GM19395 (cell line): Measurements from ENCODE around the gene SPDYE16.
"Not testable (repeated sequence)": the region's sequence is repeated elsewhere in the genome, so short reads cannot be mapped to it uniquely, and the experiment has no call there.

Experiments used
- ATAC-seq: cut with Tn5 transposase; IDR thresholded peaks from one replicate; pipeline ENCODE4 v1.9.1; 2021; ENCODE audit warnings: mild to moderate bottlenecking, moderate library complexity; ENCODE audit not compliant: unreplicated experiment

SPDYE16 gene

DNA sequence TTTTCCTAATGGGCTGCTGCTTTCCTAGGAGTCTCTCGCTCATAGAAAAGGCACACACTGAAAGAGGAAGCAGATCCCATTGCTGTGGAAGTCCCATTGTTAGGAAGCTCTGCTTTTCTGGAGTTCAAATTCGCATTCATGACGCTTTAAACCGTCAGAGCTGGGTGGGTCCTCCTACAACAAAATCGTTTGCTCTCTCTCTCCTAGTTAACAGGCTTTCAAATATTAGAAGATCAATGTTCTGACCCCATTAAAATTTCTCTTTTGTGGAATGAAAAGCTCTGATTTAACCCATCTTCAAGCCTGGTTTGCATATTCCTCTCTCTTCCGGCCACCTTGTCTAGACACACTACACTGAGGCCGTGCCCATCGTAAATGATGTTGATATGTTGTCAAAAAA lies at the start of gene SPDYE16:
TSS of gene SPDYE16 (minus strand) at position 101 of the 400 bp plus-strand sequence. CDS start 1,838 bp downstream, outside the sequence.
- not testable (repeated sequence) for ATAC-seq

DNA sequence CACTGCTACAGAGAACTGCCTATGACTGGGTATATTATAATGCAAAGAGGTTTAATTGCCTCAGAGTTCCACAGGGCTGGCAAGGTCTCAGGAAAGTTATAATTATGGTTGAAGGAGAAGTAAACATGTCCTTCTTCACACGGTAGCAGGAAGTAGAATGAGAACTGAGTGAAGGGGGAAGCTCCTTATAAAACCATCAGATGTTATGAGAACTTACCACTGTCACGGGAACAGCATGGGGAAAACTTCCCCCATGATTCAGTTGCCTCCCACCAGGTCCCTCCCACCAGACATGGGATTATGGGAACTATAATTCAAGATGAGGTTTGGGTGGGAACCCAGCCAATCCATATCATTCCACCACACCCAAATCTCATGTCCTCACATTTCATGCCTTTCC lies 49.6 kb upstream of the SPDYE16 start:
- ATAC-seq: not testable (repeated sequence)

DNA sequence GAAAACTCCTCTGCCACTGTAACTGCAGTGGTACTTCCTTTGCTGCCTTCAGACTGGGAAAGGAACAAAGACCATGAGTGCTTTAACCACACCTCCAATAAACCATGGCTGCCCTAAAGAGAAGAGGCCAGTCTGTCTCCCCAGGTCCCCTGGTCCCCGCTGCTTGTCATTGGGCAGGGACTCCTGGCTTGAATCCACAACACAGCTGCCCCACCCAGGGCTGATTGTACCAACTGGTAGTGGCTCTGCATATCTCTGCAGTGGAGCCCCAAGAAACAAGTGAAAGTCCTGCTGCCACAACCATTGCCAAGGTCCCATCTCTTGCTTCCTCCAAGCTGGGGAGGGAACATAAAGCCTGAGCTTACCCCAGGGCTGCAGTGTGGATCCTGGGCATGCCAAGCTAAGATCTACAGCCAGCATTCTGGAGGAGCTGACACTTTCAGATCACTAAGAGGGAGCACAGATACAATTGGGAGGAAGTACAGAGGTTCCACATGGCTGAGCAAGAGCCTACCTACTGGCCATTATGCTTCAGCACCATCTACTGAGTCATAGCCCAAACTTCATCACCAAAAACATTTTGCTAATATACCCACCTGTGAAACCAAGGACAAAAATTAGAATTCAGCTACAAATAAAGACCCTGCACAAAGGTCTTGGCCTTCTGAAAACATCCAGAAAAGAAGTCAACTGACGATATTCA lies 48.7 kb upstream of the SPDYE16 start:
- ATAC-seq: peak; percentile 84

DNA sequence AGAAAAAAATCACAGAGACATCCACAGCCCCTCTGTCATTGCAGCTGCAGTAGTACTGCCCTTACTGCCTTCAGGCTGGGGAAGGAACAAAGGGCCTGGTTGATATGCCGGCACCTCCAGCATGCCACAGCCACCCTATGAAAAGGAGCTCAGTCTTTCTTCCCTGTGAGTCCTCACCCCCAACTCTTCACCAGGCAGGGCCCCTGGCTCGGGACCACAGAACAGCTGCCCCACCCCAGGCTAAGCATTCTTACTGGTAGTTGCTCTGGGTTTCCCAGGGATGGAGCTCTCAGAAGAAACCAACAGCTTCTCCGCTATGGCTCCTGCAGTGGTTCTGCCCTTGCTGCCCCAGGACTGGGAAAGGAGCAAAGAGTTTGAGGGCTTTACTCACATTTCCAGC lies 47.9 kb upstream of the SPDYE16 start:
- not testable (repeated sequence) for ATAC-seq

DNA sequence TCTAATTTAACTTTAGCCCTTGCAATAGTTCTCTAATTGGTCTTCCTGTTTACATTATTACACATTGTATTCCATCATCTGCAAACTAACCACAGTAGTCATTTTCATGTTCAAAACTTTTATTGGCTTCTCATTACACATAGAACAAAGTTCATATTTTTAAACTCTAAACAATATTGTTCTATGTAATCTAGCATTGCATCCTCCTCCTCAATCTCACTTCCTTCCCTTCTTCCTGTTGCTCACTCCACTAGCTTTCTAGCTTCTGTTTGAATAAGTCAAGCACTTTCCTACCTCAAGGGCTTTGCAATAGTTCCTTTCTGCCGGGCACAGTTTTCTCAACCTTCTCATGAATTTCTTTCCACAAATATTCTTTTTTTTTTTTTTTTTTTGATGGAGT lies 45.5 kb upstream of the SPDYE16 start:
- ATAC-seq: not testable (repeated sequence)

DNA sequence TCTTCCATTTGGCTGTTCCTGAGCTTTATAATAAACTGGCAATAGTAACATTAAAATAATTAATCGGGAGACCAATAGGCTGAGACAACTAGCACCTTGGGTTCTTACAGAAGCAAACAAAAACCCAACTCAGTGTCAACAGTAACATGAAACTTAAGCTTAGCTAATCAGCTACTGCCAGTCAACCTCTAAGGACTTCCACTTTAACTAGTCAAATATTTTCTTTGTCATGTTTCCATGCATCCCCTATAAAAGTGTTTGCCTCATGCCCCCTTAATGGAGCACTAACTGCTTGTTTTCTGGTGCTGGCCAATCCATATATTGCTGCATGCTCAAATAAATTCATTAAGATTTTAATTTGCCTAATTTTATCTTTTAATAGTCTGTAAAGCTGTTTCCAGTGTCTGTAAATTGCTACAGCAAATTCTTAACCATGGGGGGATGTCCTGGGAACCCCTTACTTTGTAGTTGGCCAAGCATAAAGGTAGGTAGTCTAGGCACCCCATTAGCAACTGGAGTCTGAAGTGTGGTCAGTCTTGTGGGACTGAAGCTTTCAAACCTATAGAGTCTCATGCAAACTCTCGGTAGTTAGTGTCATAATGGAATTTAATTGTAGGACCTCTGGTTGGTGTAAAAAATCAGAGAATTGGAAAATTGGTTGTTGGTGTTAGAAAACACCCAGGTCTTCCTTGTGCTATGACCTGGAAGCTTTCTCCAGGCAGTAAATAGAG lies 43.7 kb upstream of the SPDYE16 start:
- ATAC-seq: not testable (repeated sequence)

- not testable (repeated sequence) for ATAC-seq
These were observed 40.7 kb upstream of the SPDYE16 start for GRCh38 chr7:76583636-76584281.

GRCh38 chr7:76582848-76583631 lies 39.9 kb upstream of the SPDYE16 start:
- not testable (repeated sequence) for ATAC-seq

GRCh38 chr7:76575919-76576655 lies 33.0 kb upstream of the SPDYE16 start:
- not testable (repeated sequence) for ATAC-seq

DNA sequence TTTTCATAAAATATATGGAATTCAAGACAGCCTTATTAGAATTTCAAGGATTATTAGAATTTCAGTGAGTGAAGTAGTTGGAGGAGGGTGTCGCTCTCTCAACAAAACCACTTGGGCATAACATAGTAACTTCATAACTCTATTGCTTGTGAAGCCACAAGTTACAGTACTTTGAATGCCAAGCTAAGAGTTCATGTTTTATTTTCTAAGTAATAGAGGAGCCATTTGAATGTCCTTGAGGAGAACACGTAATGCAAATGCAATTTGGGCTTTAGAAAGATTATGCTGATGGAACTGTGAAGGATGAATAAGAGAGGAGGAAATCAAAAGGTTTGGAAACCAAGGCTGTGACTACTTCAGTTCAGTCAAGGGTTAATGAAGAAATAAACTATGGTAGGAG lies 32.3 kb upstream of the SPDYE16 start:
- ATAC-seq: not testable (repeated sequence)

- not testable (repeated sequence) for ATAC-seq
These were observed 29.2 kb upstream of the SPDYE16 start for GRCh38 chr7:76572296-76572695.

DNA sequence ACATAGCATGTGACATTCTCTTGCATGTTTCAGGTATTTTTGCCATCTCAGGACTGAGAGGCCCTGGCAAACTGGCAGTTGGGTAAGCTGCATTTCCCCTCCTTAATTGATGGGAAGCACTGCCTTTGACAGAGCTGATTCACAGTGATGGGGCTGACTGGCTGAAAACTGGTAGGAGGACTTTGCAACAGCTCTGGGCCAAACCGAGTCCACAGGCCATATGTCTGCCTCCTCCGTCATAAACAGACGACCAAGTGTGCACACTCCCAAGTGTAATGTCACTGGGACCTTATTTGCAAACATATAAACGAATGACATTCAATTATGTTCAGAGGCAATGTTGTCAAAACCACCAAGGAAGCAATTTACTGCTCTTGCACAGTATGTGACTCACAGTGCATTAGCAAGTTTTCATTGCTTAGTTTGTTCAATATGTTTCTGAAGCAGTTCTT lies 27.3 kb upstream of the SPDYE16 start:
- not testable (repeated sequence) for ATAC-seq

GRCh38 chr7:76568742-76569141 lies 25.6 kb upstream of the SPDYE16 start:
- not testable (repeated sequence) for ATAC-seq

DNA sequence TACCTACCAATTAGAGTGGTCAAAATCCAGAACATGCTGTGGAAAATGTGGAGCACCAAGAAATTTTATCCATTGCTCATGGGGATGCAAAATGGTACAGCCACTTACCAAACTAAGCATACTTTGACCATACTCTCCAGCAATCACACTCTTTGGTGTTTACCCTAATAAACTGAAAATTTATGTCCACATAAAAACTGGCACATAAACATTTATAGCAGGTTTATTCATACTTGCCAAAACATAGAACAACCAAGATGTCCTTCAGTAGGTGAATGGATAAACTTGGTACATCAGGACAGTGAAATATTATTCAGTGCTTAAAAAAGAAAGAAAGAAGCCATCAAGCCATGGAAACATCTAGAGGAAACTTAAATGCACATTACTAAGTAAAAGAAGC lies 24.7 kb upstream of the SPDYE16 start:
- ATAC-seq: not testable (repeated sequence)

GRCh38 chr7:76567311-76567710 lies 24.2 kb upstream of the SPDYE16 start:
- not testable (repeated sequence) for ATAC-seq

DNA sequence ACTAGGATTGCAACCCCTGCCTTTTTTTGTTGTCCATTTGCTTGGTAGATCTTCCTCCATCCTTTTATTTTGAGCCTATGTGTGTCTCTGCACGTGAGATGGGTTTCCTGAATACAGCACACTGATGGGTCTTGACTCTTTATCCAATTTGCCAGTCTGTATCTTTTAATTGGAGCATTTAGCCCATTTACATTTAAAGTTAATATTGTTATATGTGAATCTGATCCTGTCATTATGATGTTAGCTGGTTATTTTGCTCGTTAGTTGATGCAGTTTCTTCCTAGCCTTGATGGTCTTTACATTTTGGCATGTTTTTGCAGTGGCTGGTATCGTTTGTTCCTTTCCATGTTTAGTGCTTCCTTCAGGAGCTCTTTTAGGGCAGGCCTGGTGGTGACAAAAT lies 21.9 kb upstream of the SPDYE16 start:
- ATAC-seq: not testable (repeated sequence)

DNA sequence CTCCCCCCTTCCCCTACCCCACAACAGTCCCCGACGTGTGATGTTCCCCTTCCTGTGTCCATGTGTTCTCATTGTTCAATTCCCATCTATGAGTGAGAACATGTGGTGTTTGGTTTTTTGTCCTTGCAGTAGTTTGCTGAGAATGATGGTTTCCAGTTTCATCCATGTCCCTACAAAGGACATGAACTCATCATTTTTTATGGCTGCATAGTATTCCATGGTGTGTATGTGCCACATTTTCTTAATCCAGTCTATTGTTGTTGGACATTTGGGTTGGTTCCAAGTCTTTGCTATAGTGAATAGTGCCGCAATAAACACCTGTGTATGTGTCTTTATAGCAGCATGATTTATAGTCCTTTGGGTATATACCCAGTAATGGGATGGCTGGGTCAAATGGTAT lies 18.2 kb upstream of the SPDYE16 start:
- ATAC-seq: not testable (repeated sequence)

- ATAC-seq: not testable (repeated sequence)
These were observed 17.1 kb upstream of the SPDYE16 start for GRCh38 chr7:76560157-76560556.

- ATAC-seq: not testable (repeated sequence)
These were observed 16.6 kb upstream of the SPDYE16 start for GRCh38 chr7:76559685-76560084.

- ATAC-seq: not testable (repeated sequence)
These were observed 8.9 kb upstream of the SPDYE16 start for GRCh38 chr7:76551992-76552391.
